Skin of body (tissue), 2 donors: Measurements from ENCODE around the gene CENPX. TPM values are rescaled to one million over a fixed set of nuclear protein-coding genes. Genes with fewer than 3 reads are reported as not detected.

Experiments
- DNase-seq: peaks from one replicate; lab custom pipeline; 2025; lab: John Stamatoyannopoulos, UW
- total RNA-seq: library from RNA; depleted of rRNA; stranded (reverse); fragments of >200 nt; gene quantifications from one replicate; pipeline ENCODE4 v1.2.3, GENCODE V29; 2014

The CENPX gene
- total RNA-seq, result 19.7 TPM

DNA sequence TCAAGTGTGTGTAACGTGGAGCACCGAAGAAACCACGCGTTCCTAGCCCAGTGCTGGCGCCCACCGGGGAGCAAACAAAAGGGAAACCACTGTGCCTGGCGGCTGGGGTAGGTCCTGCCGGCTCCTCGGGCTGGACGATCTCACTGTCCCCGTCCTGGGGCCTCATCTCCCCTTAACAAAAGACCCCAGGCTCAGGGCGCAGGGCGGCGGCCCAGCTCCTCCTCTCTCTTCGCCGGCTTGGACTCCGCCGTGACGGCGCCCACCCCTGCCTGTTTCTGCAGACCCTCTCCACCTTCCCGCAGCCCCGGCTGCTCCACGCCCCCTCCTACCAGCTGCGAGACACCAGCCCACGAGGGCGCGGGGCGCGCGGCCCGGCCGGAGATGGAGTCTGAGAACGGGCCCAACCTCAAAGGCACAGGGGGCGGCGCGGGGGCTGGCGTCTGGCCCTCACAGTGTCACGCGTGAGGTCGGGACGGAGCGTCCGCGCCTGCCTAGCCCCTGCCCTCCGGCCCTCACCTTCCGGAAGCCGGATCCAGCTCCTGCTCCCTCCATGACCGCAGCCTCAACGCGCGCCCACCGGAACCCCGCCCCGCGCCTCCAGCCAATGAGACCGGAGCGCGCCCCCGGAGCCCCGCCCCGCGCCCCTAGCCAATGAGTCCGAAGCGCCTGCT lies at the start of gene CENPX:
CENPX (minus strand) TSS at position 569 of the 671 bp plus-strand sequence; CDS start at position 552, 17 bp downstream.
- DNase-seq, result no peak

DNA sequence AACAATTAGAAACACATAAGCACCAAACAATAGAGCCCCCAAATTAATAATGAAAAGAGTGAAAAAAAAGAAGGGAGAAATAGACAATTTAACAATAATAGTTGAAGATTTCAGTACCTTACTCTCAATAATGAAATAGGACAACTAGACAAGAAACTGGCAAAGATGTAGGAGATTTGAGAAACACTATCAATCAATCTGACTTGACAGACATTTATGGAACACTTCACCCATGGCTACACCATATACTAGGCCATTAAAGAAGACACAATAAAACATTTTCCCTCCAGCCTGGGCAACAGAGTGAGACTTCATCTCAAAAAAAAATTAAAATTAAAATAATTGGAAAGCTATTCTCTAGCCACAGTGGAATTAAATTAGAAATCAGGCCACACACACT lies 47.9 kb upstream of the CENPX start:
- DNase-seq, result no peak

DNA sequence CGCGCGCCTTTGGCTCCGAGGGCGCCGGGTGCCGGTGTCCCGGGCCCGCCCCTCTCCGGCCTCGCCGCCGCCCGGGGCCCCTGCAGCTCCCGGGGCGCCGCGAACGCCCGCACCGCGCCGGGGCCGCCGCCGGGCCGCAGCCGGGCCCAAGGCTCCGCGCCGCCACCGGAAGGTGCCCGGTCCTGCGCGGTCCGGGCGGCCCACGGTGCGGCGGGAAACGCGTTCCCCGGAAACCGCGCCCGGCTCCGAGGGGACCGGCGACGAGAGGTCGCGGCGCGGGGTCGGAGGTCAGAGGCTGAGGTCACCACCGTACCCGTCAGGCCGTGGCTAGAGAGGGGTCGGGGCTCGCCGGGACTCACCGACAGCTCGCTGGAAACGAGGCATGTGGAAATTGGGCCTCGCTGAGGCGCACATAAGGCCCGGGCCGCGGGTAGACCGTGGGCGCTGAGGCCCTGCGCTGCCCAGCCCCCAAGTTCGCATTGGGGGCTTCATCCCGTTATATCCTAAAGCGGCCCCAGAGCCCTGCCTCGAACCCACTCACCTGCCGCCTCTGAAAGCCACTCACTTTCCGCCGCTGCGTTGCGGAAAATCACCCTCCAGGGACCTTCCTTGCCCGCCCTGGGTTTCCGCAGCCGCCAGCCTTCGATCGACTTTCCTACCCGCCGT lies 43.1 kb upstream of the CENPX start, which contains the start of gene DUS1L:
DUS1L (minus strand) TSS at position 167 of the 666 bp plus-strand sequence. CDS start 745 bp downstream, outside the sequence.
- peak; percentile 36 for DNase-seq

GRCh38 chr17:82065193-82065637 lies 42.5 kb upstream of the CENPX start:
- no peak for DNase-seq

DNA sequence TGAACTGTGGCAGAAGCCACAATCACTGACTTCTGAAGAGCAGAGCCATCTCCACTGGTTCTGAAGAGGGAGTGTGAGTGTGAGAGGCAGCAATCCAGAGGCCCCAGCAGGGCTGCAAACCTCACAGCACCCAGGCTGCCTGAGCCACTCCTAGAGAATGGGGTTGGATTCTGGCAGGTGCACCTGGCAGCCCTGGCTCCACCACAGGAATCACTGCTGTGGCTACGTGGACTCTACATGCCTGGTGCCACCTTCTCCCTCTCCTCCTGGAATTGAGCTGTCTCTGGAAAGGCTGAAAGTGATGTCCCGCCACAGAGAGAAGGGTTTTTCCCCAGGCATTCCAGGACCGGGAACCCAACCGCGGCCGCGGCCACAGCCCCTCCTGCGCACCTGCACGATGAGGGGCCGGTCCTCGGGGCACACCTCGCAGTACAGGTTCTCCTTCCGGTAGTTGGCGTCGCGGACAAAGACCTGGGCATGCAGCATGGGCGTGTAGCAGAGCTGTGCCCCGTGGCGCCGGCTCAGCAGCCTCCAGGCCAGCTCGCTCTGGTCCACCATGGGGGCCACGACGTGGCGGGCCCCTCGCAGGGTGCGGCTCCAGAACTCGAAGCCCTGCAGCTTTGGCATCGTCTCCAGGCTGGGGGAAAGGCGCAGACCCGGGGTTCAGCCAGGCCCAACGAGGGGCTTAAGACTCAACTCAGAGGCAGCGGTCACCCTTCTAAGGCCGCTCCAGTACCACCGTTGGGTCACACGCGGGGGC lies 41.9 kb upstream of the CENPX start:
- DNase-seq, result no peak

DNA sequence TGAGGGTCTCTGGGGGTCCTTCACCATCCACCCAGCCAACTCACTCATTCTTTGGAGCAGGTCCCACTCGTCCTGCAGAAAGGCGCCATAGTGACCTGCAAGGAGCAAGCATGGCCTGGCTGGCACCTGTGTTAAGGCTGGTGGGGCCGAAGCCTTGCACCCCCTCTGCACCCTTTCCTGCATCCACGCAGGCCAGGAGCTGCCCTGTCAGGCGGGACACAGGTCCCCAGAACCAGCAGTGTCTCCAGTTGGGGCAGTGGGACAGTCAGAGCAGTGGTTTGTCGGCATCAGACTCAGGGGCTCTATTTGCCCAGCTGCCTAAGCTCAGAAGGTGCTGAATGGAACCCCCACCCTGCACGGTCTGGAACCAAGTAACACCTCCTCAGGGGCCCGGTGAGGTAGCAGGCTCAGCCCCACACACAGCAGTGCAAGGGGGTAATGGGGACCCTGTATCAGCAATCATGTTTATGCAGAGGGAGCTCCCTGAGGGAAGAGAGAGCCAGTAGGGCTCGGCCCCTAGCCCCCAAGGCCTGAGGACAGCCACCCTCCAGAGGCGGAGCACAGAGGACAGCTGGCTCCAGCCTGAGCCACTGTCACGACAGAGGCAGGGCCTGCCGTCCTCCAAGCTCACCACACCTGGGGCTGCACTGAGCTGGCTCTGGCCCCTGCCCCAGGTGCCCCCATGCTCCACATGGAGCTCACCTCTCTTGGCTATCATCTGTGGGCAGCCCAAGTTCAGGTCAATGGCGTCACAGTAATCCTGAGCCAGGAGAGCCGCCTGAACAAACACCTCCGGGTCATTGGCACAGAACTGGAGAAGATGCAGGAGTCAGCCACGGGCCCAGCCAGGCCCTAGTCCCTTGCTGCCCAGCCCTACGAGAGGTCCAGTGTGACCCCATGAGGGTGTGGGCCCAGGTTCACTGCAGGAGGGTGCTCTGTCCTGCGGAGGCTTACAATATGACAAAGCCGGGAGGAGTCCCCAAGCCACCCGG lies 41.0 kb upstream of the CENPX start:
- DNase-seq, result no peak

GRCh38 chr17:82062984-82063368 lies 40.3 kb upstream of the CENPX start:
- no peak for DNase-seq

- no peak for DNase-seq
Observed at GRCh38 chr17:82062076-82062983, 39.7 kb upstream of the CENPX start.

DNA sequence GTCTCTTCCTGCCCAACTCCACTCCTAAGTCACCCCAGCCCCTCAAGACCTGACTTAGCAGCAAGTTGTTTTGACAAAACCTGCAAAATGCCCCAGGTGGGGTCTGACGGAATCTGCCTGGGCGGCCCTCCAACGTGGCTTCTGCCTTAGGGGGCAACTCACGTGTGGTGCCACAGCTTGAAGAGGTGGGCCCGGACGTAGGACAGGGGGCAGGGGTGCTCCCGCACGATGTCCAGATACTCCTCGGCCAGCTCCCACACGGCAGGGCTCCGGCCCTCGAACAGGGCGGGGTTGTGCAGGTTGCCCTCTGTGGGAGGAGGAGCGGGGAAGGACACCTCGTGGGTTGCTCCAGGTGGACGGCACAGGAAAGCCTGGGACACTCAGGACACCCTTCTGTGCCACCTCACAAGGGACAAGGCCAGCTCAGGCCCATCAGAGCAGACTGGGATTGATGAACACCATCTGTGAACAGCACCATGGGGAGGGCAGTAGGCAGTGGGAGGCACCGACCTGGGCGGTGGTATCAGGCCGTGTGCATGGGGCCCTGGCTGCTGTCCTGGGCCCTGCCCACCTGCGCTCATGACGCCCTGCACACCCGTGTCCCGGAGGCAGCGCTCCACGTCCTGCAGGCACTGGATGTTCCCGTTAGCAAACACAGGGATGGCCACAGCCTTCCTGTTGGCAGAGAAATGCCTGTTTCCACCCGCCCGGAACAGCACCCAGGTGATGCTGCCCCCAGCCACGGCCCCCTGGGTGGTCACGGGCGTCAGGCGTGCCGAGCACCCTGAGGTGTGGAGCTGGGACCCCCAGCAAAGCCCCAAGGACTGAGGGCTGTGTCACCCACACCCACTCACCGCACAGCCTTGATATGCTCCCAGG lies 38.6 kb upstream of the CENPX start:
- DNase-seq, result no peak

DNA sequence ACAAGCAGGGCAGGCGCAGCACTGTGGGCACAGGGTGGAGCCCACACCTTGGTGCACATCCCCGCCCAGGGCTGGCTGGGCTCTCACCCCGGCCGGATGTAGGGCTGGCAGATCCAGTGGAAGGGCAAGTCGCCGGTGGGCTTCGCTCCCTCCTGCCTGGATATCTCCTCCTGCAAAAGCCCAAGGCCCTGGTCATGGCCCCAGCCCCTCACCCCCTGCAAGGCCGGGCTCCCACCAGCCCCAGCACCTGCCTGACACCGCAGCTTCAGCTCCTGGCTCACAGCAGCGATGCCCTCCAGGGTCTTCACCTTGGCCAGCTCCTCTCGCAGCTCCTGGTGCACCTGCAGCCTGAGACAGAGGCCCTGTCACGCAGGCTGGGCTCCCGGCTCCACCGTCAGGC lies 37.9 kb upstream of the CENPX start:
- no peak for DNase-seq

- DNase-seq, result no peak
Observed at GRCh38 chr17:82060001-82060380, 37.3 kb upstream of the CENPX start.

- no peak for DNase-seq
Observed at GRCh38 chr17:82059272-82060000, 36.8 kb upstream of the CENPX start.

DNA sequence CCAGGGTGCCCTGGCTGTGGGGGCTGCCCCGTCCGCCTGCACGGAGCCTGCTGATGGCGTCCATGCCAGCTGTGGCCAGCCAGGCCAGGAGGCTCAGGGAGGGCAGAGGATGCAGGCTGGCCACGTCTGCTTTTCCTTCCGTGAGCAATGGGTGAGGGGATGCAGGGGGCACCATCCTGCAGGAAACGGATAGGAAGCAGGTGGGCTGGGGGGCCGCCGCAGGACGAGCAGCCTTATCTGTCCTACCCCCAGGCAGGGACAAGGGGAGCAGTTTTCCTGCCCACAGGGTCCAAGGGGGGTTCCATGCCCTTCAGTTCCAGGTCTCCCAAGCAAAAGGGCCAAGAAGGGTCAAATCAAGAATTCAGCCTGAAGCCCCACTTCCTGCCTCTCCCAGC lies 36.2 kb upstream of the CENPX start:
- DNase-seq, result no peak

GRCh38 chr17:82058230-82058854 lies 35.7 kb upstream of the CENPX start:
- no peak for DNase-seq

- no peak for DNase-seq
Observed at GRCh38 chr17:82056729-82057621, 34.3 kb upstream of the CENPX start.

- no peak for DNase-seq
Observed at GRCh38 chr17:82055965-82056728, 33.5 kb upstream of the CENPX start.
